ENCODE measurements around the gene FBXW12. TPM values are rescaled to one million over a fixed set of nuclear protein-coding genes. Genes with fewer than 3 reads are reported as not detected.
A peak's percentile ranks its signal among the peaks of the same experiment; 100 is the strongest.

Gene FBXW12
- total RNA-seq, 1 experiment from 2014 or later = 2.0 TPM

DNA sequence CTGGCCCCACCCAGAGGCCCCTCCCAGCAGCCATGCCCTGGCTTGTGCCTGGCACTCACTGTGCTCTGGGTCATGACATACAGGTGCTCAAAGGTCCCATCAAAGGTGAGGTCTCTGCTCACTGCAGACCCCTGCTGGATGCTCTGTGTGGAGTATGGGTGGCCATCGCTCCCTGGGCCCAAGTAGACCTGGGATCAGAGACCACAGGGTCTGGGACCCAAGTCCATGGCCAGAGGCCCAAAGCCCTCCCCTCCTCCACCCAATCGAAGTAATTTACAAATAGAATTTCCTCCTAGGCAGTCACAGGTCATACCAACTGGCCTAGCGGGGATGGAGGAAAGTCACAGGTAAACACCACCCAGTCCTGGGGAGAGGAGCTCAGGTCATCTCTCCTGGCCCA is 50.3 kb downstream of the FBXW12 start (continued):
- TF ChIP-seq, protein P1, sequence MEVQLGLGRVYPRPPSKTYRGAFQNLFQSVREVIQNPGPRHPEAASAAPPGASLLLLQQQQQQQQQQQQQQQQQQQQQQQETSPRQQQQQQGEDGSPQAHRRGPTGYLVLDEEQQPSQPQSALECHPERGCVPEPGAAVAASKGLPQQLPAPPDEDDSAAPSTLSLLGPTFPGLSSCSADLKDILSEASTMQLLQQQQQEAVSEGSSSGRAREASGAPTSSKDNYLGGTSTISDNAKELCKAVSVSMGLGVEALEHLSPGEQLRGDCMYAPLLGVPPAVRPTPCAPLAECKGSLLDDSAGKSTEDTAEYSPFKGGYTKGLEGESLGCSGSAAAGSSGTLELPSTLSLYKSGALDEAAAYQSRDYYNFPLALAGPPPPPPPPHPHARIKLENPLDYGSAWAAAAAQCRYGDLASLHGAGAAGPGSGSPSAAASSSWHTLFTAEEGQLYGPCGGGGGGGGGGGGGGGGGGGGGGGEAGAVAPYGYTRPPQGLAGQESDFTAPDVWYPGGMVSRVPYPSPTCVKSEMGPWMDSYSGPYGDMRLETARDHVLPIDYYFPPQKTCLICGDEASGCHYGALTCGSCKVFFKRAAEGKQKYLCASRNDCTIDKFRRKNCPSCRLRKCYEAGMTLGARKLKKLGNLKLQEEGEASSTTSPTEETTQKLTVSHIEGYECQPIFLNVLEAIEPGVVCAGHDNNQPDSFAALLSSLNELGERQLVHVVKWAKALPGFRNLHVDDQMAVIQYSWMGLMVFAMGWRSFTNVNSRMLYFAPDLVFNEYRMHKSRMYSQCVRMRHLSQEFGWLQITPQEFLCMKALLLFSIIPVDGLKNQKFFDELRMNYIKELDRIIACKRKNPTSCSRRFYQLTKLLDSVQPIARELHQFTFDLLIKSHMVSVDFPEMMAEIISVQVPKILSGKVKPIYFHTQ (CRISPR knock-in tag; IDR thresholded peaks at IDR 0.05) = no peak

GRCh38 chr3:48422681-48423080 is 50.7 kb downstream of the FBXW12 start:
- Mint-ChIP-seq H3K4me1 (peaks cover 23% of the 10 kb centered on the region), H3K27me3 (ENCODE audit: low read depth) (no peaks in the 10 kb centered on the region), H3K36me3 (peaks cover 5% of the 10 kb centered on the region; the same call in 1 of the 2 replicates), H3K9me3 (no peaks in the 10 kb centered on the region), H3K27ac (peak overlapping the region; percentile 89; the same call in 1 of the 2 replicates), H3K4me3 (no peak overlapping the region)
- ATAC-seq (no peak), DNase-seq (ENCODE audit: low spot score) (no peak)
- TF ChIP-seq SMAD4 (CRISPR knock-in tag; IDR thresholded peaks at IDR 0.05) (no peak), IRF2 (CRISPR knock-in tag; IDR thresholded peaks at IDR 0.05; ENCODE audit: borderline replicate concordance, low read depth) (no peak), ZNF416 (CRISPR knock-in tag; IDR thresholded peaks at IDR 0.05) (no peak), CBFB (CRISPR knock-in tag; IDR thresholded peaks at IDR 0.05; ENCODE audit: low read depth) (no peak), TEAD4 (CRISPR knock-in tag; IDR thresholded peaks at IDR 0.05) (no peak), NFATC4 (CRISPR knock-in tag; IDR thresholded peaks at IDR 0.05) (no peak), ELF4 (CRISPR knock-in tag; IDR thresholded peaks at IDR 0.05; ENCODE audit: low read depth) (no peak), ZNF232 (CRISPR knock-in tag; IDR thresholded peaks at IDR 0.05) (no peak)
- TF ChIP-seq, protein P2, sequence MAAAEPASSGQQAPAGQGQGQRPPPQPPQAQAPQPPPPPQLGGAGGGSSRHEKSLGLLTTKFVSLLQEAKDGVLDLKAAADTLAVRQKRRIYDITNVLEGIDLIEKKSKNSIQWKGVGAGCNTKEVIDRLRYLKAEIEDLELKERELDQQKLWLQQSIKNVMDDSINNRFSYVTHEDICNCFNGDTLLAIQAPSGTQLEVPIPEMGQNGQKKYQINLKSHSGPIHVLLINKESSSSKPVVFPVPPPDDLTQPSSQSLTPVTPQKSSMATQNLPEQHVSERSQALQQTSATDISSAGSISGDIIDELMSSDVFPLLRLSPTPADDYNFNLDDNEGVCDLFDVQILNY (CRISPR knock-in tag; IDR thresholded peaks at IDR 0.05) = no peak
- ChIA-PET POLR2A (no interaction called here), CTCF (interaction anchor here (1.0 to 18.3 kb wide), 9 partner anchors 10 to 1477 kb away, joined by 3 to 218 read pairs (median 7); partner anchors contain the start of genes CCDC51 and TMA7)

GRCh38 chr3:48423241-48423882 is 51.3 kb downstream of the FBXW12 start:
- ChIA-PET CTCF (interaction anchor here (0.7 to 18.3 kb wide), 10 partner anchors 9 to 1477 kb away, joined by 3 to 218 read pairs (median 6); partner anchors contain the start of genes ATRIP, CCDC51 and TMA7), POLR2A (interaction anchor here (1.5 kb wide), 1 partner anchor 9 kb away, joined by 4 read pairs; no protein-coding TSS in a partner anchor)
- no peaks in the 10 kb centered on the region for H3K27me3 Mint-ChIP-seq (ENCODE audit: low read depth)
- H3K4me1 Mint-ChIP-seq = peaks cover 30% of the 10 kb centered on the region
- peak overlapping the region; percentile 89 for H3K27ac Mint-ChIP-seq
- TF ChIP-seq, protein P3, sequence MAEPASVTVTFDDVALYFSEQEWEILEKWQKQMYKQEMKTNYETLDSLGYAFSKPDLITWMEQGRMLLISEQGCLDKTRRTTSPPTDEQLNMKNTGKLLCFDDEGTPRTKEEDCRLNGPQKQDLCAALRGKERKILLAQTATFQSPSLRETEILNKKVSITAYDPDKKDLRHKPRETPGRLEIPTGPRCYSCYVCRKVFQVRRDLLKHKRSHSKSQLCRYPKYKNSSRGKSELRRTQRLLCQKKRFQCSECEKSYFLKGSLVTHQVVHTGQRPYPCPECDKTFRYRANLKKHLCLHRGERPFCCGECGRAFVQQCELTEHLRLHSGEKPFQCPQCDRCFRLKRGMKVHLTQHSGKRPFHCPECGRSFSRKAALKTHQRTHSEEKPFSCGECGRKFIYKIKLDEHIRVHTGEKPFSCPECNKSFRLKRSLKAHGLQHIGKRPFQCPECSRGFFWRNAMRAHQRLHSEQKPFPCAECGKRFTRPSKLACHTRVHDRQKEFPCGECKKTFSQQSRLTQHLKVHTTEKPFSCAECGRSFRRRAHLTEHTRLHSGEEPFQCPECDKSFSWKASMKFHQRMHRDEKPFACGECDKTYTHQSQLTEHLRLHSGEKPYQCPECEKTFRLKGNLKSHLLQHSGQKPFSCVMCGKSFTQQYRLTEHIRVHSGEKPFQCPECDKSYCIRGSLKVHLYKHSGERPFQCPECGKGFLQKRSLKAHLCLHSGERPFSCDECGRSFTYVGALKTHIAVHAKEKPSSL (CRISPR knock-in tag; conservative IDR thresholded peaks at IDR 0.05) = no peak
- TF ChIP-seq ARID4B (CRISPR knock-in tag; IDR thresholded peaks at IDR 0.05; ENCODE audit: borderline replicate concordance) (no peak), PREB (CRISPR knock-in tag; IDR thresholded peaks at IDR 0.05; ENCODE audit: borderline replicate concordance) (no peak), FOXP1 (CRISPR knock-in tag; IDR thresholded peaks at IDR 0.05; ENCODE audit: borderline replicate concordance) (no peak), KAT7 (CRISPR knock-in tag; IDR thresholded peaks at IDR 0.05; ENCODE audit: borderline replicate concordance) (no peak), MLX (CRISPR knock-in tag; IDR thresholded peaks at IDR 0.05) (no peak), ELF4 (CRISPR knock-in tag; IDR thresholded peaks at IDR 0.05; ENCODE audit: low read depth) (no peak)
- TF ChIP-seq, protein P4, sequence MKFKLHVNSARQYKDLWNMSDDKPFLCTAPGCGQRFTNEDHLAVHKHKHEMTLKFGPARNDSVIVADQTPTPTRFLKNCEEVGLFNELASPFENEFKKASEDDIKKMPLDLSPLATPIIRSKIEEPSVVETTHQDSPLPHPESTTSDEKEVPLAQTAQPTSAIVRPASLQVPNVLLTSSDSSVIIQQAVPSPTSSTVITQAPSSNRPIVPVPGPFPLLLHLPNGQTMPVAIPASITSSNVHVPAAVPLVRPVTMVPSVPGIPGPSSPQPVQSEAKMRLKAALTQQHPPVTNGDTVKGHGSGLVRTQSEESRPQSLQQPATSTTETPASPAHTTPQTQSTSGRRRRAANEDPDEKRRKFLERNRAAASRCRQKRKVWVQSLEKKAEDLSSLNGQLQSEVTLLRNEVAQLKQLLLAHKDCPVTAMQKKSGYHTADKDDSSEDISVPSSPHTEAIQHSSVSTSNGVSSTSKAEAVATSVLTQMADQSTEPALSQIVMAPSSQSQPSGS (CRISPR knock-in tag; IDR thresholded peaks at IDR 0.05; ENCODE audit: borderline replicate concordance, low read depth) = no peak
- no peak overlapping the region for H3K4me3 Mint-ChIP-seq
- ATAC-seq = no peak
- no peak for DNase-seq (ENCODE audit: low spot score)
- peaks cover under 1% of the 10 kb centered on the region; the same call in 1 of the 2 replicates for H3K36me3 Mint-ChIP-seq
- H3K9me3 Mint-ChIP-seq = no peaks in the 10 kb centered on the region
